Neural crest cell (in vitro differentiated cells): ENCODE measurements around the gene ZDHHC11. TPM values are rescaled to one million over a fixed set of nuclear protein-coding genes. Genes with fewer than 3 reads are reported as not detected.
A peak's percentile ranks its signal among the peaks of the same experiment; 100 is the strongest.

Source experiments
- DNase-seq: peaks from one replicate; pipeline ENCODE4 v3.0.0; 2021; ENCODE audit warnings: low read depth, mixed read lengths, low spot score
- H3K27ac Mint-ChIP-seq: one replicate; pipeline ENCODE4 v1.8.0; 2021; ENCODE audit warnings: mild to moderate bottlenecking, mixed read lengths; ENCODE audit not compliant: unreplicated experiment
- H3K27me3 Mint-ChIP-seq: 2 replicates; pipeline ENCODE4 v1.8.0; 2021; ENCODE audit warnings: low read depth, mild to moderate bottlenecking, mixed read lengths
- H3K36me3 Mint-ChIP-seq: 2 replicates; pipeline ENCODE4 v1.8.0; 2021; ENCODE audit warnings: low read depth, mild to moderate bottlenecking, mixed read lengths
- H3K4me1 Mint-ChIP-seq: 2 replicates; pipeline ENCODE4 v1.8.0; 2021; ENCODE audit warnings: mixed read lengths
- H3K4me3 Mint-ChIP-seq: one replicate; pipeline ENCODE4 v1.8.0; 2021; ENCODE audit warnings: mild to moderate bottlenecking, mixed read lengths
- H3K9me3 Mint-ChIP-seq: 2 replicates; pipeline ENCODE4 v1.8.0; 2021; ENCODE audit warnings: mixed read lengths
- CTCF ChIP-seq: fragments of 200-600 bp; sonication (generic); conservative IDR thresholded peaks from 2 replicates; pipeline ENCODE4 v1.5.0; 2021; ENCODE audit warnings: antibody characterized with exemption, mild to moderate bottlenecking
- long read RNA-seq: library from polyadenylated mRNA; unstranded; transcript quantifications from one replicate; pipeline ENCODE4 v2.0.0, GENCODE V29; 2020
- total RNA-seq: library from RNA; stranded (reverse); gene quantifications from 2 replicates; pipeline ENCODE4 v1.2.1, GENCODE V29; 2021

Gene ZDHHC11
- total RNA-seq: 14.5 and 17.2 TPM in 2 replicates
- long read RNA-seq, partial matches to known transcripts: 1 of 2 reads
- long read RNA-seq, other reads (novel, unspliced or antisense): 1 of 2 reads

GRCh38 chr5:850511-851006 lies at the start of gene ZDHHC11:
Gene ZDHHC11 (minus strand): TSS chr5:850986. CDS start chr5:850602, 384 bp downstream.
- no peaks in the 10 kb centered on the region for H3K9me3 Mint-ChIP-seq
- H3K27me3 Mint-ChIP-seq: peaks cover 20% of the 10 kb centered on the region
- H3K36me3 Mint-ChIP-seq: no peaks in the 10 kb centered on the region
- H3K4me1 Mint-ChIP-seq: peaks cover 15% of the 10 kb centered on the region
- peak within 1 kb of the TSS; percentile 87 for H3K27ac Mint-ChIP-seq
- DNase-seq: peak; percentile 44
- H3K4me3 Mint-ChIP-seq: peak within 1 kb of the TSS; percentile 23
- no peak for TF ChIP-seq CTCF

- Mint-ChIP-seq H3K4me3 (peak overlapping the region; percentile 91), H3K36me3 (peaks cover 8% of the 10 kb centered on the region), H3K27ac (peak overlapping the region; percentile 13)
Observed at GRCh38 chr5:893711-894110, 42.9 kb upstream of the ZDHHC11 start.

GRCh38 chr5:893137-893506 lies 42.3 kb upstream of the ZDHHC11 start:
- no peaks in the 10 kb centered on the region for H3K27me3 Mint-ChIP-seq
- peak overlapping the region; percentile 91 for H3K4me3 Mint-ChIP-seq
- peaks cover 8% of the 10 kb centered on the region for H3K36me3 Mint-ChIP-seq

More at GRCh38 chr5:893711-894110, 42.9 kb upstream of the ZDHHC11 start:
- H3K4me1 Mint-ChIP-seq: peaks cover 25% of the 10 kb centered on the region
- no peak for TF ChIP-seq CTCF
- no peak for DNase-seq
- no peaks in the 10 kb centered on the region for H3K27me3 Mint-ChIP-seq
- no peaks in the 10 kb centered on the region for H3K9me3 Mint-ChIP-seq

GRCh38 chr5:892394-893136 lies 41.8 kb upstream of the ZDHHC11 start, which contains the start of the genes BRD9 and TRIP13:
Gene BRD9 (minus strand): TSS chr5:892801. CDS start chr5:892657, 144 bp downstream.
Gene TRIP13 (plus strand): TSS chr5:892884. CDS start chr5:892999, 115 bp downstream.
- peak; percentile 31 for TF ChIP-seq CTCF
- Mint-ChIP-seq H3K27ac (peak within 1 kb of the TSS; percentile 98), H3K36me3 (peaks cover 8% of the 10 kb centered on the region), H3K4me3 (peak within 1 kb of the TSS; percentile 91), H3K27me3 (no peaks in the 10 kb centered on the region), H3K4me1 (peaks cover 25% of the 10 kb centered on the region), H3K9me3 (no peaks in the 10 kb centered on the region)
- DNase-seq: peak; percentile 74

More at GRCh38 chr5:893137-893506, 42.3 kb upstream of the ZDHHC11 start:
- TF ChIP-seq CTCF: no peak
- no peaks in the 10 kb centered on the region for H3K9me3 Mint-ChIP-seq
- peaks cover 25% of the 10 kb centered on the region for H3K4me1 Mint-ChIP-seq
- DNase-seq: no peak
- peak overlapping the region; percentile 13 for H3K27ac Mint-ChIP-seq

GRCh38 chr5:891837-892393 lies 41.1 kb upstream of the ZDHHC11 start:
- no peak for TF ChIP-seq CTCF
- no peaks in the 10 kb centered on the region for H3K27me3 Mint-ChIP-seq

More at GRCh38 chr5:891837-892393, 41.1 kb upstream of the ZDHHC11 start:
- no peak for DNase-seq
- Mint-ChIP-seq H3K4me1 (peaks cover 25% of the 10 kb centered on the region), H3K4me3 (peak overlapping the region; percentile 90), H3K36me3 (peaks cover 8% of the 10 kb centered on the region), H3K27ac (peak overlapping the region; percentile 98), H3K9me3 (no peaks in the 10 kb centered on the region)
